ENCODE data around the gene CCDC200.

DNA sequence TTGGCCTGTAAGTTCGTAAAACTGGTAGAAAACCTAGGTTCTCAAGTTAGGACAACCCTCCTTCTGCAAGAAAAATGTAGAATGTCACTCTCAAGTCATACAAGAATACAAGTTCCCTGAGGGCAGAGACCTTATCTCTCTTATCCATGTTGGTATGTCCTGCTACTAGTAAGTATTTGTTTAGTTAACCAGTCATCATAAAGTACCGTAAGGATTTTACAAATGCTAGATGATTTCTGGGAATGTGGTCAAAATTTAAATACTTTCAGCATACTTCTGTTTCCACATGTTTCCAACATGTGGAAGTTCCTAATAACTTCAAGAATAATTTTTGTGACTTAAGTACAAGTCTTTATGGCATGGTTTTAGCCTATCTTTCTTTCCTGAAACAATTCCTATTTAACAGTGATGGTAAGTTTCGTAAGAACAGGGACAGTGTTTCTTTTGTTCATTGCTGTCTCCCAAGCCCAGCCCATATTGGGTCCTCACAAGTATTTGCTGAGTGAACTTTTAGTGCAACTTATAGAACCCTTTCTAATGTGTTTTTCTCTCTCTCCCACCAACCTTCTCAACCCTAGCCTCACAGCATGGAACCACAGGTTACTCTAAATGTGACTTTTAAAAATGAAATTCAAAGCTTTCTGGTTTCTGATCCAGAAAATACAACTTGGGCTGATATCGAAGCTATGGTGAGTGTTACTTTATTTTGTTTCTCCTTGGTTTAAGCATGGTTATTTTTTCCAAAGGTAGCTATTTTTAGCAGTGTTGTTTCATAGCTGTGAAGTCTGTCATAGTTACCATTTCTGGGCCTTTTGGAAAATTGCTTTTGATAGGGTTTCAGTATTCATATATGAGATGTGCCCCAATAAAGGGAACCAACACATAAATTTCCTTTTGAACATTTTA is 53.0 kb downstream of the CCDC200 start:
- TF ChIP-seq, protein P1, sequence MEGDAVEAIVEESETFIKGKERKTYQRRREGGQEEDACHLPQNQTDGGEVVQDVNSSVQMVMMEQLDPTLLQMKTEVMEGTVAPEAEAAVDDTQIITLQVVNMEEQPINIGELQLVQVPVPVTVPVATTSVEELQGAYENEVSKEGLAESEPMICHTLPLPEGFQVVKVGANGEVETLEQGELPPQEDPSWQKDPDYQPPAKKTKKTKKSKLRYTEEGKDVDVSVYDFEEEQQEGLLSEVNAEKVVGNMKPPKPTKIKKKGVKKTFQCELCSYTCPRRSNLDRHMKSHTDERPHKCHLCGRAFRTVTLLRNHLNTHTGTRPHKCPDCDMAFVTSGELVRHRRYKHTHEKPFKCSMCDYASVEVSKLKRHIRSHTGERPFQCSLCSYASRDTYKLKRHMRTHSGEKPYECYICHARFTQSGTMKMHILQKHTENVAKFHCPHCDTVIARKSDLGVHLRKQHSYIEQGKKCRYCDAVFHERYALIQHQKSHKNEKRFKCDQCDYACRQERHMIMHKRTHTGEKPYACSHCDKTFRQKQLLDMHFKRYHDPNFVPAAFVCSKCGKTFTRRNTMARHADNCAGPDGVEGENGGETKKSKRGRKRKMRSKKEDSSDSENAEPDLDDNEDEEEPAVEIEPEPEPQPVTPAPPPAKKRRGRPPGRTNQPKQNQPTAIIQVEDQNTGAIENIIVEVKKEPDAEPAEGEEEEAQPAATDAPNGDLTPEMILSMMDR (conservative IDR thresholded peaks at IDR 0.05) = no peak
- no peak for TF ChIP-seq EZH2 (IDR thresholded peaks at IDR 0.05; ENCODE audit: low read depth)

Data from PC-9 (cell line).